H1 (cell line): ENCODE data around the gene GALNT9. TPM values are rescaled to one million over a fixed set of nuclear protein-coding genes. Genes with fewer than 3 reads are reported as not detected.

Experiments
- BACH1 ChIP-seq: IDR thresholded peaks from 2 replicates; pipeline ENCODE4 v1.6.1; 2012; ENCODE audit warnings: low read length, improper control_type of control experiment
- MAX ChIP-seq: IDR thresholded peaks from 2 replicates; pipeline ENCODE4 v1.6.1; 2012; ENCODE audit warnings: inconsistent platforms
- POU5F1 ChIP-seq: IDR thresholded peaks from 2 replicates; pipeline ENCODE4 v1.6.1; 2011; ENCODE audit warnings: low read depth, mild to moderate bottlenecking, low read length, moderate library complexity
- SIRT6 ChIP-seq: IDR thresholded peaks from one replicate; pipeline ENCODE4 v1.7.1; 2012; ENCODE audit warnings: low read length, inconsistent platforms
- SP1 ChIP-seq: IDR thresholded peaks from 2 replicates; pipeline ENCODE4 v1.6.1; 2011; ENCODE audit warnings: low read depth, low read length
- TCF12 ChIP-seq: IDR thresholded peaks from 2 replicates; pipeline ENCODE4 v1.6.1; 2011; ENCODE audit warnings: low read depth, mild to moderate bottlenecking, low read length
- polyA plus RNA-seq, 7 experiments: library from polyadenylated mRNA; depleted of rRNA in 3 of 7; stranded (reverse) in 5 of 7; unstranded in 2 of 7; fragments of >200 nt in 5 of 7; fragments of 200-250 nt in 2 of 7; gene quantifications; 1 replicate in 5 of 7; 2 replicates in 1 of 7; 4 replicates in 1 of 7; pipeline versions ENCODE4 v1.2.1 to v1.2.3, GENCODE V29; 2011 to 2013; ENCODE audit warnings: missing spikeins in 2 of 7, mixed read lengths in 2 of 7
- total RNA-seq: library from RNA; stranded (reverse); fragmentation: NEBNext Ultra II Directional; extraction: Animal tissue kit (Norgen Biotek cat#: 25700); gene quantifications from 2 replicates; pipeline ENCODE4 v1.2.1, GENCODE V29; 2021

Gene GALNT9
- total and polyA plus RNA-seq, 2 of the 8 experiments (the other 6 are each of a cell fraction or from before 2014, with no cell fraction given): 2.0 to 3.6 TPM

- TF ChIP-seq TCF12 (no peak), MAX (no peak), POU5F1 (no peak), BACH1 (no peak), SP1 (no peak), SIRT6 (no peak)
Observed at GRCh38 chr12:132324841-132325732, 4.3 kb downstream of the GALNT9 start (continued).
